GM18907 (cell line): ENCODE data around the gene UFD1.

Experiments used
- ATAC-seq: cut with Tn5 transposase; IDR thresholded peaks from one replicate; pipeline ENCODE4 v1.9.1; 2021; ENCODE audit warnings: mild to moderate bottlenecking, moderate library complexity; ENCODE audit not compliant: unreplicated experiment

UFD1 gene

DNA sequence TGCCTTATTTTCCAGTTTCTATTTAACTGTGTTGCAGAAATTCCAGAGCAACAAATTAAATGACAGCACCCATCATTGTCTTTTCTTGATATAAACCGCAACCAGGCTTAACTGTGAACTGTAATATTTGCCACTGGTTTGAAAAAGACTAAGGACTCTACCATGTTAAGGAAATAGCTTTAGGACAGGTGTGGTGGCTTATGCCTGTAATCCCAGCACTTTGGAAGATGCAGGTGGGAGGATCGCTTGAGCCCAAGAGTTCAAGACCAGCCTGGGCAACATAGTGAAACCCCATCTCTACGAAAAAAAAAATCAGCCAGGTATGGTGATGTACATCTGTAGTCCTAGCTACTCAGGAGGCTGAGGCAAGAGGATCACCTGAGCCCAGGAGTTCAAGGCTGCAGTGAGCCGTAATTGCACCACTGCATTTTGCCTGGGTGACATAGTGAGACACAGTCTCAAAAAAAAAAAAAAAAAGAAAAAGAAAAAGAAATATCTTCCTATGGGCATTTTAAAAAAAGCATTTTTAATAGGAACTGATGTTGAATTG is 76.3 kb downstream of the UFD1 start:
- ATAC-seq: no peak

DNA sequence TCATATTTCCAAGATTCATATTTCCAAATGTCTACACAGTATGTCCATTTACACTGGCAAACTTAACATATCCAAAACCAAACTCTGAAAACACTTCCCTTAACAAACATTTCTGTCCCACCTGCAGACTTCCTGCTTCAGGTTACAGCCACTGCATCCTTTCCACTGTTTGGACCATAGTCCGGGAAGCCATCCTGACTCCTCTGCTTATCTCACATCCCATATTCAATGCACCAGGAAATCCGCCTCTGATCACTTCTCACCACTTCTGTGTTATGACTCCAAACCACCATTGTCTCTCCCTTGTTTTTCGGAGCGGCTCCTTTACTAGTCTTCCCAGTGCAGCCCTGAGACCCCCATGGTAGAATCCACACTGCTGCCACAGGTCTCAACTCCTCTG is 77.5 kb downstream of the UFD1 start:
- ATAC-seq: no peak

- ATAC-seq: no peak
These were observed 78.1 kb downstream of the UFD1 start for GRCh38 chr22:19400881-19401280.
